ENCODE results near the gene PRDM16. TPM values are rescaled to one million over a fixed set of nuclear protein-coding genes. Genes with fewer than 3 reads are reported as not detected.

Gene PRDM16
- polyA plus RNA-seq, 1 of the 3 experiments (the other 2 are of a cell fraction) = not detected

- H2AFZ ChIP-seq (ENCODE audit: low read depth) = no peak overlapping the region
- H3K9me3 ChIP-seq = no peaks in the 10 kb centered on the region
- H3F3A ChIP-seq (replicated peaks; ENCODE audit: insufficient read depth) = no peaks in the 10 kb centered on the region
- 70% methylated on average over 6 of the region's 14 CpGs for WGBS (ENCODE audit: low lambda C conversion rate)
- H3K9me2 ChIP-seq = no peaks in the 10 kb centered on the region
- CTCF ChIA-PET = interaction anchor here (1.3 to 9.4 kb wide), 2 partner anchors 7 to 158 kb away, joined by 6 to 114 read pairs; partner anchors contain the start of gene ARHGEF16
- H3K9ac ChIP-seq = no peak overlapping the region
- no peaks in the 10 kb centered on the region for H3K36me3 ChIP-seq (replicated peaks in 1 of 2; ENCODE audit: control insufficient read depth in 1 of 2, insufficient read depth in 2 of 2, low read length in 1 of 2)
- peaks cover 0 to 30% of the 10 kb centered on the region in 2 experiments; a peak in 1 of 4 replicates for H3K4me1 ChIP-seq (ENCODE audit: control insufficient read depth in 1 of 2, insufficient read depth in 2 of 2, low read depth in 1 of 2, low read length in 1 of 2)
- POLR2A ChIA-PET = no interaction called here
- H3K27ac ChIP-seq (ENCODE audit: low read depth in 2 of 2, low read length in 1 of 2) = no peak overlapping the region
- no peaks in the 10 kb centered on the region for H3K27me3 ChIP-seq (ENCODE audit: insufficient read depth)
- TF ChIP-seq EP300 (IDR thresholded peaks at IDR 0.05; ENCODE audit: borderline replicate concordance in 1 of 2, low read depth in 1 of 2, low read length in 1 of 2) (no peak), IRF3 (IDR thresholded peaks at IDR 0.05; ENCODE audit: low read depth, low read length) (no peak)
- DNase-seq = no peak
- no peak overlapping the region for H3K4me2 ChIP-seq
- no peaks in the 10 kb centered on the region for H4K20me1 ChIP-seq (ENCODE audit: insufficient read depth)
- H3K4me3 ChIP-seq (ENCODE audit: low read depth in 2 of 2, low read length in 1 of 2) = no peak overlapping the region
- H3K79me2 ChIP-seq (ENCODE audit: insufficient read depth) = no peaks in the 10 kb centered on the region
Observed at GRCh38 chr1:3460672-3461131, 391.7 kb downstream of the PRDM16 start.

- no peaks in the 10 kb centered on the region for H4K20me1 ChIP-seq (ENCODE audit: insufficient read depth)
- no peak for TF ChIP-seq FOXM1 (IDR thresholded peaks at IDR 0.05; ENCODE audit: low read depth)
- no peak for TF ChIP-seq RAD21 (IDR thresholded peaks at IDR 0.05; ENCODE audit: low read length)
- TF ChIP-seq MXI1 (IDR thresholded peaks at IDR 0.05; ENCODE audit: low read depth, low read length) = no peak
- no peak for TF ChIP-seq NFIC (IDR thresholded peaks at IDR 0.05; ENCODE audit: borderline replicate concordance)
- TF ChIP-seq JUND (IDR thresholded peaks at IDR 0.05) = no peak
- no peak for TF ChIP-seq CTCF (IDR thresholded peaks at IDR 0.05)
- no peak for TF ChIP-seq PBX3 (IDR thresholded peaks at IDR 0.05)
- TF ChIP-seq GABPA (IDR thresholded peaks at IDR 0.05; ENCODE audit: low read depth) = no peak
- no peak for TF ChIP-seq ELF1 (IDR thresholded peaks at IDR 0.05)
- TF ChIP-seq IRF3 (IDR thresholded peaks at IDR 0.05; ENCODE audit: low read depth, low read length) = no peak
- no peak overlapping the region for H3K4me3 ChIP-seq (ENCODE audit: low read depth in 2 of 2, low read length in 1 of 2)
- H3K9me2 ChIP-seq = no peaks in the 10 kb centered on the region
- no peak overlapping the region for H3K4me2 ChIP-seq
- POLR2A ChIA-PET = no interaction called here
- no peaks in the 10 kb centered on the region for H3K79me2 ChIP-seq (ENCODE audit: insufficient read depth)
- no peak overlapping the region for H2AFZ ChIP-seq (ENCODE audit: low read depth)
- H3K27ac ChIP-seq (ENCODE audit: low read depth in 2 of 2, low read length in 1 of 2) = no peak overlapping the region
- H3K27me3 ChIP-seq (ENCODE audit: insufficient read depth) = no peaks in the 10 kb centered on the region
- CTCF ChIA-PET = interaction anchor here (1.3 to 9.4 kb wide), 4 partner anchors 8 to 158 kb away, joined by 3 to 114 read pairs (median 10); partner anchors contain the start of gene ARHGEF16
- DNase-seq = no peak
- H3K4me1 ChIP-seq (ENCODE audit: control insufficient read depth in 1 of 2, insufficient read depth in 2 of 2, low read depth in 1 of 2, low read length in 1 of 2) = peaks cover 0 to 29% of the 10 kb centered on the region in 2 experiments; a peak in 1 of 4 replicates
- H3F3A ChIP-seq (replicated peaks; ENCODE audit: insufficient read depth) = no peaks in the 10 kb centered on the region
- no peaks in the 10 kb centered on the region for H3K9me3 ChIP-seq
- WGBS (ENCODE audit: low lambda C conversion rate) = 82% methylated on average over 17 of the region's 30 CpGs
- no peak overlapping the region for H3K9ac ChIP-seq
- no peaks in the 10 kb centered on the region for H3K36me3 ChIP-seq (replicated peaks in 1 of 2; ENCODE audit: control insufficient read depth in 1 of 2, insufficient read depth in 2 of 2, low read length in 1 of 2)
Observed at GRCh38 chr1:3461238-3461933, 392.4 kb downstream of the PRDM16 start.

Measured in SK-N-SH (cell line).